ENCODE measurements around the gene ENGASE.

The ENGASE gene

DNA sequence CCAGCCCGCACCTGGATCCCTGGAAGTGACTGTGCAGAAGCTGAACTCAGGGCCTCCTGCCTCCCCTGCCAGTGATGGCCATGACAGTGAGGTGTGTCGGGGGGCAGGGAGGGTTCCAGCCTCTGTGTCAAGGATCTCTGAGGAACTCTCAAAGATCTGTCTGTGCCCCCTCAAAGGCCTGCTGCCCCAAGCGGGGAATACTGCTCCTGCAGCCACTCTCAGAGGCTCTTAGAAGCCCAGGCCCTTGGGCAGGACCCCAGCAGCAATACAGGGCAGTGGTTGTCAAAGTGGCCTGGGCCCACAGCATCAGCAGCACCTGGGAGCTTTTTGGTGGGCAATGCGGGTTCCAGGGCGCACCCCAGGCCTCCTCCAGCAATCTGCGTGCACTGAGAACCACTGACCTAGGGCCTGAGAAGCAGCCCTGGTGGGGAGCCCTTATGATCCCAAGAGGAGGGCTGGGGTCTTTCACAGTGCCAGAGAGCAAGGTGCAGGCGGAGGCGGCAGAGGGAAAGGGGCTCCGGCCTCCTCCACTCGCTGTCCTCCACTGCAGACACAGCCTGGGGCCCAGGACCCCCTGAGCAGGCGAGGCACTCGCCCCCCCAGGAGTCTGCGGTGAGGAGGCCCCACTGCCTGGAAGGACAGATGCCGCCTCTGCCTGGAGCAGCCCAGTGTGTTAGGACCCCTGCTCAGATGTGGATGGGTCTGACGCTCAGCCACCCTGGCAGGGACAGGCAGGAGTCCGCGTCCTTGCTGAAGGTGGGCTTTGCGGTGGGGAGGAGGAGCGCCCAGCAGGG is 42.1 kb downstream of the ENGASE start:
- DNase-seq, result no peak

DNA sequence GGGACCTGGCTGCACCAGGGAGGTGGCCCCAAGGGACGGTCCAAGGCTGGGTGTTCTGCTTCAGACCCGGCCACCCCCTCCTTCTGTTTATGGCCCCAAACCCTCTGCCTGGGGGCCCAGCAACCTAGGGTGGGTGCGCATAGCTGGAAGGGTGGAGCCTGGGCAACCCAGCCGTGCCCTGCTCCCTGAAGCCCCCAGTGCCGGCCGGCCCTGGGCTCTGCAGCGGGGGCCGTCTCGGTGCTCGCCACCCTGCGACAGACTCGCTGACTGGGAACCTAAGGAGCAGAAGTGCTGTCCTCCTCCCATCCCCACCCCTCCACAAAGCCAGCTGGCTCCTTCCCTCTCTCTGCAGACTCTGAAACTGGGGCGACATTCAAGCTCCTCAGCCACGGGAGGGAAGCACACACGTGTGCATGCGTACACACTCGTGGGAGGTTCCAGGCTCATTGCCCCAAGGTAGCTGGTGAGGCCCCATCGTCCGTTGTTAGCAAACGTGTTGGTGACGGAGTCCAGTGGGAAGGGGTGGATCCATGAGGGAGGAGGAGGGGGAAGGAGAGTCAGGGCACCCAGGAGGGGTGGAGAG is 43.4 kb downstream of the ENGASE start:
- DNase-seq, result no peak

DNA sequence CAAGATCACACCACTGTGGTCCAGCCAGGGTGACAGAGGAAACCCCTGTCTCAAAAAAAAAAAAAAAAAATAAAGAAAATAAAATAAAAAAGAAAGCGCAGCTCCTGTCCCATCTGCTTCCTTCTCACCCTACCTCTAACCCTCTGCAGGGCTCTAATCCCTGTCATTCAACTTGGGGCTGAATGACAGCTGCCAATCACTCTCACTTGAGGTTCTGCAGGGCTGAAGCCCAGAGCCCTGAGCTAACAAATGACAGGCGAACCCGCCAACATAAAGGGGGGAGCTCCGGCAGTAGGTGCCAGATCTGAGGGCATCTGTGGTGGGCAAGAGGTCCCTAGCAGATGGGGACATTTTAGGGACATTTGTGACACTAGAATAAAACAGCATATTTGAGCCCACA is 44.3 kb downstream of the ENGASE start:
- DNase-seq, result no peak

DNA sequence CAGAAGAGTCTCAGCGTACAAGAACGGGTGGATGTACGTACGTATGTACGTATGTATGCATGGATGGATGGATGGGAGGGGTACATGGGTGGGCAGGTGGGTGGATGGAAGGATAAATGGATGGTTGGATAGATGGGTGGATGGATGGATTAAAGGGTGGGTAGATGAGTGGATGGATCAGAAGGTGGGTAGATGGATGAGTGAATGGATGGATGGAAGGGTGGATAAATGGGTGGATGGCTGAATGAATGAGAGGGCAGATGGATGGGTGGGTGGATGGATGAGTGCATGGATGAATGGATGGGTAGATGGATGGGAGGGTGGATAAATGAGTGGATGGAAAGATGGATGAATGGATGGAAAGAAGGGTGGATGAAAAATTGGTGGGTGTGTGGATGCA is 45.6 kb downstream of the ENGASE start:
- no peak for DNase-seq

DNA sequence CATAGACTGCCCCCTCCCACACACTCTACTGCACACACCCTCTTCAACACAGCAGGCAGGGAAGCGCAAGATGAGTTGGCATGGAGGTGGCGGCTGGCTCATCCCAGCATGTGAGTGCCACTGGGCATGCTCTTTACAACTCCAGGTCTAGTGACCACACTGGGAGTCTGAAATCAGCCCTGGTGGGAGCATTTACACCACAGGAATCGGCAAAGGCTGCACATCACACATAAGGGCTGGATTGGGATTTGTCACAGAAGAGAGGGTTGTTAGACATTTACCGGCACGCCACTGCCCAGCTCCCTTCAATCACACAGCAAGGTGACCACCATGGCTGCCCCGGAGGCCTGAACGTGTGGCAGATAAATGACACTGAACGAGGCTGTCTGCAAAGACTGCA is 49.4 kb downstream of the ENGASE start:
- no peak for DNase-seq

DNA sequence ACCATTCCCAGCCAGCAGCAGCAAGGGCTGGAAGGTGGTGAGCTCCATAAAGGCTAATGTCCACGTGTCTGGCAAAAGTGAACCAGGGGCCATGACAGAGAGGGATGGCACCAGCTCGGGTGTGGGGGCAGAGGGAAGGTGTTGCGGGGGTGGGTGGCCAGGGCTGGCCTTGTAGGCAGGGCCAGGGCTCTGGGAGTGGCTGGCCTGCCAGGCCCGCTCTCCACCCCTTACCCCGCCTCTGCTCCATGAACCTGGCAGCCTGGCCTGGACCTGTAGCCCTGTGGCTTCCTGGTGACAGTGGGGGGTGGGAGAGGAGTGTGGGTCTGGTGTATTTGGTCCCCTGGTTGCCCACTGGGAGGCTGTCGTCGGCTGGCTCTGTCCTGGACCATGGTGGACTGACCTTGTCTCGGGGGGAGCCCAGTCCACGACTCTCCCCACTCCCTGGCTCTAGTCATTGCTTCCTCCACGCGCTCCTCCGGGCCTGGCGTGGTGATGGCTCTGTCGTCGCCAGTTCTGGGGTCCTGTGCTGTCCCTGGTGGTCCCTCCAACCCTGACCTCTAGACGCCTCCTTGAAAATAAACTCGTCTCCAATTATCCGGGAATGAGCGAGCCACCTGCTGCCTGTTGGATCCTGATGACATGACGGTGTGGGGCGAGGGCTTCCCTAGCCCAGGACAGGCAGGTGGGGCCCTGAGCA is 50.0 kb downstream of the ENGASE start:
- DNase-seq, result no peak

DNA sequence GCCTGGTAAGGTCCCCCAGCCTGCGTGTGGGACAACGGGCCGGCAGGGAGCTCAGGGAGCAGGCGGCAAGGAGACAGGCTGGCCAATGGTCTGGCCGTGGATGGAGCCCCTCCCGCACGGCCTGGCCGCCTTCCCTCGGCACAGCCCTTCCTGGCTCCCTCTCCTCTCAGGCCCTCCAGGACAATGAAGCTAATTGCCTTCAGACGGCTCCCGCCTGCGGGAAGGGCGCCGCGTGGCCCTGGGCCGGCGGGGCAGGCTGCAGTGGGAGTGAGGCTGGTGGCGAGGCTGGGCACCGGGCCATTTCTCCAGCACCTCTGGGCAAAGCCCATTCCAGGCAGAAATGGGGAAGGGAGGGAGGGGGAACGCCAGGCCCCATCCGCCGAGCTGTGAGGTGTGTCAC is 50.9 kb downstream of the ENGASE start:
- DNase-seq, result no peak

DNA sequence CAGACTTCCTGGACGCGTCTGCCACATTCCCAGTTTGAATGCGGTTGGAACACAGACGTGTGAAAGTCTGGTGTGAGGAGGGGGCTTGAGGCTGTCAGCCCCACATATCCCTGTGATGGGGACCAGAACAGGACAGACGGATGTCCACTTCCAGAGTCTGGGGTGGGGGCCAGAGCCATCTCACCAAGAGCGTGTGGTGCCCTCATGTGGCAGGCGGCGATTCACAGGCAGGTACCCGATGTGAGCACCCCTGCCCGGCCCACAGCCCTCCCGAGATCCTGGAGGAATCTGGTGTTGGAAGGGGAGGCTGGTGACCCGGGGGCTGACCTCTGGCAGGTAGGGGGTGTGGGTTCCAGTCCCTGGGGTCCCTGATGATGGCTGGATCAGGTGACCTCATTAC is 51.5 kb downstream of the ENGASE start:
- DNase-seq, result no peak

DNA sequence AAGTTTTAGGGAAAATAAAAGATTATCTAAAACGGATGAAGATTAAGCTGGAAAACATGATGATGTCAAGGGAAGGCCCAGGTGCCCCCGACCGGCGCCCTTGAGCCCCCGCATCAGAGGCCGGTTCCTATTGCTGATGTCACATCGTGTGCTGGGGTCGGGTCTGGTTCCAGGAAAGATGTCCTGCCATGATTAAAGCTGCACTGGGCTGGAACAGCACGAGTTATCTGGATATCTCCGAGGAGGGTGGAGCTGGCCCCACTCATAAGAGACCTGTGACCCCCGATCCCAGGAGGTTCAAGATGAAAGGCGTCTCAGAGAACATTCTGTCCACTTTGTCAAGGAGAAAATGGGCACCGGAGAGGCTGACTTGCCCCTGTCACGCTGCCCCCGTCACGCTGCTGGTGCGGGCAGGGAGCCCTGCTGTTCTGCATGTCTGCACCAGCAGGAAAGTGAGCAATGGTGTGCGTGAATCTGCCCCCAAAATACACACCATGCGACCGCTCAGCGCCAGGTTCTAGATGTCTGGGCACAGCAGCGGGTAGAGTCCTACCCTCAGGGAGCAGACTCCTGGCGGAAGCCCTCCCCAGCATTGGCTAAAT is 53.0 kb downstream of the ENGASE start:
- DNase-seq, result no peak

DNA sequence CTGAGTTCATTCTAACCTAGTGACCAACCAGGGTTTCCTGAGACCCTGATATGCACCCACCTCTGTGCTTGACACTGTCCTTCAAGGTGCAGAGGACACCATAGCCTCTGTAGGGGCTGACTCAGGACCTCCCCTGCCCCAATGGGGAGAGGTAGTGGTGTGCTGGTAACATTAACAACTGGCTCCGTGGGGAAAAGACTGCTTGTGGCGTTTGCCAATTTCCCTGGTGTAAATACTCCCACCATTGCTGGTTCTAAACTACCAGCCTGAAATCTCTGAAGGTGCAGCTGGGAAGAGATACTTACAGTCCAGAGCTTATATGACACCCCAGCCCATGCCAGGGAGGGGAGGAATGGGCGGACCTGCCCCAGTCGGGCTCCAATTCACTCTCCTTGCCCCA is 54.9 kb downstream of the ENGASE start:
- DNase-seq, result no peak

DNA sequence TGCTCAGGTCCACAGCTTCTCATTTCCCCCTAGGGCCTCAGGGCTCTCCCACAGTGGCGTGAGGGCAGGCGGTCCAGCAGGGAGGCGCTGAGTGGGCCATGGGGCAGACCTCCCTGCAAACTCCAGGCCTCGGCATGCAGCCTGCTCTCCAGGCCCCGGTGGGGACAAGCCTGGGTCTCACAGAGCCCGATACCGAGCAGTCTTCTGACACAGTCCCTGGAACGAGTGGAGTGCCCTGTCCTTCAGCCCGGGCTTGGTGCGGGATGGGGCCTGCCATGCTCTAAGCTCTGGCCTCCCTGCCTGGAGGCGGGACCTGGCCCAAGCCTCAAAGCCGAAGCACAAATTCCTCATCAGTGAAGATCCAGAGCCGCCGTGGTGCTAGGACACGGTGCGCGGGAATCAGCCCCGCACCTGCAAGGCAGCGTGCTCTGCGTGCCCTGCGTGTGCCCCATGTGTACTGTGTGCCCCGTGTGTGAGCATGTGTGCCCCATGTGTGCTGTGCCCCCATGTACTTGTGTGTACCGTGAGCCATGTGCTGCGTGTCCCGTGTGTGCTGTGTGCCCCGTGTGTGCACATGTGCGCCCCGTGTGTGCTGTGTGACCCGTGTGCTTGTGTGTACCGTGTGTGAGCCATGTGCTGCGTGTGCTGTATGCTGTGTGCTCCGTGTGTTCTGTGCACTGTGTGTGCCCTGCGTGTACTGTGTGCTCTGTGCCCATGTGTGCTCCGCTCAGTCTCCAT is 56.1 kb downstream of the ENGASE start:
- no peak for DNase-seq

DNA sequence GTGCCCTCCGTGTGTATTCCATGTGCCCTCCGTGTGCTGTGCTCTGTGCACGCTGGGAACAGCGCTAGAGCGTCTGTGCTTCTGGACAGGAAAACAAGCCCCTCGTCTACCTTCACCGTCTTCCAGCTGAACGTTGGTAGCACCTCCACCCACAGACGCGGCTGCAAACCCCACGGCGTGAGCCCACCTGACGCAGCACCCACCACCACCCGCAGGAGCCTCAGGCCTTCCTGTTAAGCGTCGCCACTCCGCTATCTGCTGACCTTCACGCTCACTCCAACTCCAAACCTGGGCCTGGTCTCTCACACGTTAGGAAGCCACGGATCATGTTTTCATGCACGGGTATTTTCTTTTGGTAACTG is 56.6 kb downstream of the ENGASE start:
- no peak for DNase-seq

DNA sequence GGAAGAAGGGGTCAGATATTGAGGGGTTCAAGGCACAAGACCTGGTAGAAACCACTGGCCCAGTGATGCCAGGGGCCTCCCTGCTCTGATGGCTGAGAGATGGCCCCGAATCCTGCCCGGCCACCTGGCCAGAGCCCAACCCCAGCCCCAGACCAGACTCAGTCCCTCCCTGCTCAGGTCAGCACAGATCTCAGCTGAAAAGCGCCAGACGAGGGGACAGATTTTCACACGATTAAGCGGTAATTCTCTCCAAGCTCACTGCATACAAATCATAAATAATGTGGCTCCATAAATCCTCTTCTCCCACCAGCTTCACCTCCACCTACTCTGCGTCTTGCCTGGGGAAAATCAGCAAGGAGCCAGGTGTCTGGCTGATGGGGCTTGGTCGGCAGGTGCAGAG is 57.1 kb downstream of the ENGASE start:
- no peak for DNase-seq

DNA sequence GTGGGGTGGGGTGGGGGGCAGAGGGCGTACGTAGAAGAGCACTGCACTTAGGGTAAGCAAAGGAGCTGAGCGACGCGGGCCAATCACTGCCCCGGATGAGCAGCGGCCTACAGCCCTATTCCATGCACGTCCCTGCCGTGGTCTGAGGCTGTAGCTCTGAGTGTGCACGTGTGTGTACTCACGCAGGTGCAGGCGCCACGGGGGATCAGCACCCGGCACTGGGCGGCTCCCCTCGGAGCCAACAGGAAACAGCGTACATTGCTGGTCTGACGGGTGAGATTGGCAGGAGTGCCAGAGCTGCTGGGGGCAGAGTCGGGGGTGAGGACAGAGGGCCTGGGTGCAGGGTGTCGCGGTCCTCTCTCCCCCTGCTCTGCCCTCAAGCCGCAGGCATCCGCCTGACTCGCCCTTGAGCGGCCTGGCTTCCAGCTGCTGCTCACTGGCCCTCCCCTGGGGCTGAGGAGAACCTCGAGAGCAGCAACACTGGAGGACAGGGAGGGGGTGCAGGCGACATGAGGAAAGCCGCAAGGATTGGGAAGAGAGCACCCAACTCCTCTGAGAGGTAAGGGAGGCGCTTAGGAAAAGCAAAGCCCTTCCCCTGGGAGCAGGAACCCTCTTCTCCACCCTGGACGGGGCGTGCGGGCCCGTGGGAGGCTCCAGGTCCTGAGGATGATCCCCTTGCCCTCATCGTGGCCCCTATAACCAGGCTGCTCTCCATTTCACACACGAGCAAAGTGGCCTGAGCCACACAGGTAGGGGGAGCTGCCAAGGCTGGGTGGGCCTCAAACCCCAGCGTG is 57.8 kb downstream of the ENGASE start:
- DNase-seq, result no peak

DNA sequence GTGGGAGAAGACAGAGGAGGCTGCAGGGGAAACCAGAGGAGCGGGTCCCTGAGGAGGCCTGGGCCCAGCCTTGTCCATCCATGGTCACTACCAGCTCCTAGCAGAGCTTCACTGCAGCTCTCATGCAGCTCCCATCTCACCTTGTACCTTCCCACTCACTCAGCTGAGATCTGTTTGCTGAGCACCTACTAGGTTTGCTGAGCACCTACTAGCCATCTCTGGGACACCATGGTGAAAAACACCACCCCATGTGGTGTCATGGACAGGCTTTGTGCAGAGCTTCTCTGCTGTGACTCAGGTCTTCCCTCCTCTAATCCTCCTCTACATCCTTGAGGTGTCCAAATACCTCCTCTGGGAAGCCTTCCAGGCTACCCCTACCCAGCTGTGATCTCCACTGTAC is 58.6 kb downstream of the ENGASE start:
- DNase-seq, result no peak

DNA sequence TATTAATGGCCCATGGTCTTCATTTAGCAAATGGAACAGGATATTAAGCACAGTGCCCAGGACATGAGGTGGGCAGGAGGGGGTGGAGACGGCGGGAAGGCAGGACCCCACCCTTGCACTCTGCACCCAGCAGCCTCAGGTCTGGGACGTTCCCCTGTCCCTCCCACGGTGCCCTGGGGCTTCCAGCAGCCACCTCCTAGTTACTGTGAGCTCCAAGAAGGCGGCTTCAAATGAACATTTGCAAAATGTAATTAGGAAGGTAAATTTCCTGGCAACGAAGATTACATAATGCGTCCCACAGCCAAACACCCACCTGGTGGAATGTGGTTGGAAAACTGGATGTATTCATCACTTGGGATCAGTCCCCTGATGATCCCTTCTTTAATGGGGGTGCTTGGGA is 59.4 kb downstream of the ENGASE start:
- DNase-seq, result no peak

DNA sequence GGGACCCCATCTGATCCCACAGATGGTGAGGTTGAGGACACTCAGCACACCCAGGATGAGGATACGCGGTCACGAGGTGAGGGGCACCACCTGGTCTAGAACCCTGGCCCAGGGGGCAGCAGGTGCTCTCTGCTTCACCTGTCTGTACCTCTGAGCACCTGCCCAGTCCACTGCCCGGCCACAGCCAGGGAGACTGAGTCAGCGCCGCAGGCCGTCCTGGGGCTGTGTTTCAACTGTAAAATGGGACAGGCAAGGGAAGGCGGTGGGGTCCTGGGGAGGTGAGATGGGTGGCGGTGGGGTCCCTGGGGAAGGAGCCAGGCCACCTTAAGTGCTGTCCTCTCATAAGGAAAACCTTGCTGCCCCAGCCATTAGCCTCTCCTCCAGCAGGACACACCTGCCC is 60.4 kb downstream of the ENGASE start:
- no peak for DNase-seq

DNA sequence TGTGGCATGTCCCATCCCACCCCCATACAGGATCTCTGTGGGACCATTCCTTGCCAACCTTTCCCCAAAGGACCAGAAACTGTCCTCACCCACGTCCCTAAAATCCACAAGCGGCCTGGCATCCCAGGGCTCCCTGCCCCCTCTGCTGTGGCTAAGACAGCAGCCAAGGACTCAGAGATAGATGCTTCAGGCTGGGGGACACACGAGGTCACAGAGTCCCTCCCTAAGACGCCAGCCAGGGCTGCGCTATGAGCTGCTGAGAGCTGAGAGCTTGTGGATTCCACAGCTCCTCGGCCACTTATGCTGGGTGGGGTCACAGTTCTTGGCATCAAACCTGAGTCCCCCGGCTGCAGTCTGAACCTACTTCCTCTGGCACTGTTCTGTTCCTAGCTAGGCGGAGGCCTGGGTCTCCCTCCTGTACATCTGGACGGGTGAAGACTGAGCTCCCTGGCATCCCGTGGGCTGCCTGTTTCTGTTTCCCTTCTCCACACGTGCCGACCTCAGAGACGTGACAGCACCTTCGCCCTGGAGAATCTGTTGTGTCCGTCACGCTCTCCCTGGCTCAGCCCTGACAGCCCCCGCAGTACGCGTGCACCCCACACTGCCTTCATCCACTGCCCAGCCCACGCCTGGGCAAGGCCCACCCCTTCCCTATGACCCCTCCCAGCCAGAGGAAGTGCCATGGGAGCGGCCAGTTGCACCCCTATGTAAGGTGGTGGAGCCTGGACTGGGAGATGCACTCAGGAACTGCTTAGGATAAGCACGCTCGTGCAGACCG is 61.2 kb downstream of the ENGASE start:
- no peak for DNase-seq

Data from cortex of kidney (tissue), 1 donor.